ENCODE measurements around the gene SUSD4. TPM values are rescaled to one million over a fixed set of nuclear protein-coding genes. Genes with fewer than 3 reads are reported as not detected.

The SUSD4 gene
- total and polyA plus RNA-seq, 3 donors from 2014 or later: 13.9 to 17.7 (median 13.9) TPM

- no peak for TF ChIP-seq CTCF (IDR thresholded peaks at IDR 0.05)
- TF ChIP-seq POLR2A (IDR thresholded peaks at IDR 0.05): no peak
- Histone ChIP-seq H3K9me3 (no peaks in the 10 kb centered on the region), H3K4me3 (no peak overlapping the region), H3K36me3 (ENCODE audit: low read depth, missing control alignments) (no peaks in the 10 kb centered on the region), H3K27me3 (no peaks in the 10 kb centered on the region), H3K27ac (no peak overlapping the region), H3K4me1 (no peaks in the 10 kb centered on the region)
- no peak for DNase-seq
- 94 to 100% methylated on average over 3 to 4 of the region's 4 CpGs for WGBS, 2 donors
- intact Hi-C loops (cut with DNase I; ENCODE audit: low total_unique reads): no loop called here
These were observed 159.6 kb downstream of the SUSD4 start for GRCh38 chr1:223204424-223204823.

- intact Hi-C loops (cut with DNase I; ENCODE audit: low total_unique reads): no loop called here
- DNase-seq: no peak
- TF ChIP-seq POLR2A (IDR thresholded peaks at IDR 0.05) (no peak), CTCF (IDR thresholded peaks at IDR 0.05) (no peak)
- Histone ChIP-seq H3K27ac (no peak overlapping the region), H3K36me3 (ENCODE audit: low read depth, missing control alignments) (no peaks in the 10 kb centered on the region), H3K27me3 (no peaks in the 10 kb centered on the region), H3K4me1 (no peaks in the 10 kb centered on the region), H3K9me3 (no peaks in the 10 kb centered on the region), H3K4me3 (no peak overlapping the region)
- 77 to 90% methylated on average over 6 of the region's 6 CpGs for WGBS, 2 donors
These were observed 160.3 kb downstream of the SUSD4 start for GRCh38 chr1:223203694-223204093.

- no peak overlapping the region for H3K27ac ChIP-seq
- no peaks in the 10 kb centered on the region for H3K4me1 ChIP-seq
- no peaks in the 10 kb centered on the region for H3K9me3 ChIP-seq
- 81 to 91% methylated on average over 4 to 9 of the region's 9 CpGs for WGBS, 2 donors
- no peaks in the 10 kb centered on the region for H3K27me3 ChIP-seq
- TF ChIP-seq POLR2A (IDR thresholded peaks at IDR 0.05) (no peak), CTCF (IDR thresholded peaks at IDR 0.05) (no peak)
- no peaks in the 10 kb centered on the region for H3K36me3 ChIP-seq (ENCODE audit: low read depth, missing control alignments)
- no peak for DNase-seq
- intact Hi-C loops (cut with DNase I; ENCODE audit: low total_unique reads): no loop called here
- H3K4me3 ChIP-seq: no peak overlapping the region
These were observed 161.0 kb downstream of the SUSD4 start for GRCh38 chr1:223203034-223203408.

GRCh38 chr1:223202376-223203033 is 161.5 kb downstream of the SUSD4 start:
- Histone ChIP-seq H3K4me3 (no peak overlapping the region), H3K9me3 (no peaks in the 10 kb centered on the region), H3K4me1 (no peaks in the 10 kb centered on the region), H3K27me3 (no peaks in the 10 kb centered on the region), H3K27ac (no peak overlapping the region), H3K36me3 (ENCODE audit: low read depth, missing control alignments) (no peaks in the 10 kb centered on the region)
- WGBS, 2 donors: 82 to 87% methylated on average over 12 to 13 of the region's 13 CpGs
- TF ChIP-seq POLR2A (IDR thresholded peaks at IDR 0.05): no peak
- no peak for TF ChIP-seq CTCF (IDR thresholded peaks at IDR 0.05)
- intact Hi-C loops (cut with DNase I; ENCODE audit: low total_unique reads): no loop called here
- DNase-seq: no peak

- Histone ChIP-seq H3K36me3 (ENCODE audit: low read depth, missing control alignments) (no peaks in the 10 kb centered on the region), H3K4me1 (no peaks in the 10 kb centered on the region), H3K4me3 (no peak overlapping the region), H3K9me3 (no peaks in the 10 kb centered on the region), H3K27me3 (no peaks in the 10 kb centered on the region), H3K27ac (no peak overlapping the region)
- intact Hi-C loops (cut with DNase I; ENCODE audit: low total_unique reads): no loop called here
- DNase-seq: no peak
- TF ChIP-seq POLR2A (IDR thresholded peaks at IDR 0.05): no peak
- 86 to 100% methylated on average over 2 of the region's 2 CpGs for WGBS, 2 donors
These were observed 162.0 kb downstream of the SUSD4 start for GRCh38 chr1:223201967-223202366.
